Ascending aorta (tissue), 2 donors: Measurements from ENCODE around the gene CNMD. TPM values are rescaled to one million over a fixed set of nuclear protein-coding genes. Genes with fewer than 3 reads are reported as not detected.

Experiments
- DNase-seq, 2 donors: peaks; one replicate each; pipeline ENCODE4 v3.0.0-alpha.2; 2019; ENCODE audit warnings: low spot score in 2 of 2
- H3K27ac ChIP-seq, 2 donors: fragments of 200-600 bp; sonication (generic); one replicate each; pipeline ENCODE4 v1.5.1; 2016 to 2017; ENCODE audit warnings: mild to moderate bottlenecking in 1 of 2
- H3K27me3 ChIP-seq: fragments of 200-600 bp; sonication (generic); one replicate; pipeline ENCODE4 v1.5.1; 2017
- H3K36me3 ChIP-seq, 2 donors: fragments of 200-600 bp; sonication (generic); one replicate each; pipeline ENCODE4 v1.5.1; 2016
- H3K4me1 ChIP-seq, 2 donors: fragments of 200-600 bp; sonication (generic); one replicate each; pipeline ENCODE4 v1.5.1; 2016 to 2017; ENCODE audit warnings: mild to moderate bottlenecking in 1 of 2
- H3K4me3 ChIP-seq, 2 donors: fragments of 200-600 bp; sonication (generic); one replicate each; pipeline ENCODE4 v1.5.1; 2016 to 2017; ENCODE audit warnings: mild to moderate bottlenecking in 1 of 2
- H3K9me3 ChIP-seq, 2 donors: fragments of 200-600 bp; sonication (generic); one replicate each; pipeline ENCODE4 v1.5.1; 2016
- intact Hi-C: fragments of 100-400 bp; cut with DNase I; formaldehyde crosslinking; loops from one replicate; pipeline ENCODE4 v1.15.1; 2023
- total RNA-seq: library from RNA; depleted of rRNA; stranded (reverse); fragments of >200 nt; gene quantifications from one replicate; pipeline ENCODE4 v1.1.0, GENCODE V29; 2016
- TF ChIP-seq, protein P1 (sequence below), 3 experiments: fragments of 200-600 bp in 2 of 3; fragments of 450-650 bp in 1 of 3; sonication (generic) in 2 of 3; IDR thresholded peaks; one replicate each; pipeline ENCODE4 v1.5.1; 2016 to 2019; ENCODE audit warnings: antibody characterized with exemption in 3 of 3, mild to moderate bottlenecking in 1 of 3, moderate library complexity in 1 of 3

CNMD gene
- total RNA-seq, 1 donor from 2014 or later: not detected

GRCh38 chr13:52744842-52745375, 5.3 kb upstream of the CNMD start:
- Histone ChIP-seq H3K36me3 (no peaks in the 10 kb centered on the region), H3K27me3 (no peaks in the 10 kb centered on the region), H3K4me3 (no peak overlapping the region), H3K4me1 (no peaks in the 10 kb centered on the region), H3K27ac (no peak overlapping the region), H3K9me3 (no peaks in the 10 kb centered on the region)
- TF ChIP-seq, protein P1, sequence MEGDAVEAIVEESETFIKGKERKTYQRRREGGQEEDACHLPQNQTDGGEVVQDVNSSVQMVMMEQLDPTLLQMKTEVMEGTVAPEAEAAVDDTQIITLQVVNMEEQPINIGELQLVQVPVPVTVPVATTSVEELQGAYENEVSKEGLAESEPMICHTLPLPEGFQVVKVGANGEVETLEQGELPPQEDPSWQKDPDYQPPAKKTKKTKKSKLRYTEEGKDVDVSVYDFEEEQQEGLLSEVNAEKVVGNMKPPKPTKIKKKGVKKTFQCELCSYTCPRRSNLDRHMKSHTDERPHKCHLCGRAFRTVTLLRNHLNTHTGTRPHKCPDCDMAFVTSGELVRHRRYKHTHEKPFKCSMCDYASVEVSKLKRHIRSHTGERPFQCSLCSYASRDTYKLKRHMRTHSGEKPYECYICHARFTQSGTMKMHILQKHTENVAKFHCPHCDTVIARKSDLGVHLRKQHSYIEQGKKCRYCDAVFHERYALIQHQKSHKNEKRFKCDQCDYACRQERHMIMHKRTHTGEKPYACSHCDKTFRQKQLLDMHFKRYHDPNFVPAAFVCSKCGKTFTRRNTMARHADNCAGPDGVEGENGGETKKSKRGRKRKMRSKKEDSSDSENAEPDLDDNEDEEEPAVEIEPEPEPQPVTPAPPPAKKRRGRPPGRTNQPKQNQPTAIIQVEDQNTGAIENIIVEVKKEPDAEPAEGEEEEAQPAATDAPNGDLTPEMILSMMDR (IDR thresholded peaks at IDR 0.05): no peak
- intact Hi-C loops: no loop called here
- DNase-seq: no peak

DNA sequence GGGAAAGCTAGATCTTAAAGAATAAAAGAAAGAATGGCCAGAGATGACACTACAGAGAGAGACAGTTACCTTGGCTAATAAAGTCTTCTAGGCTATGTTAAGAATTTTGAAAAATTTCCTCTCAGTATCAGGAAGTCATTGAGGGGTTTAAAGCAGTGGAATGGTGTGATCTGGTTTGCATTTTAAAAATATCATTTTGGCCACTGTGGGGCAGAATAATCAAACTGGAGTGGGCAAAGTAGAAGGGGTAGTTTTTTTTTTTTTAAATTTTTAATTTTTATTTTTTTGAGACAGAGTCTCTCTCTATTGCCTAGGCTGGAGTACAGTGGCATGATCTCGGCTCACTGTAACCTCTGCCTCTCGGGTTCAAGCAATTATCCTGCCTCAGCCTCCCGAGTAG, 4.4 kb upstream of the CNMD start:
- DNase-seq: no peak
- Histone ChIP-seq H3K4me3 (no peak overlapping the region), H3K9me3 (no peaks in the 10 kb centered on the region), H3K27me3 (peaks cover 7% of the 10 kb centered on the region), H3K36me3 (no peaks in the 10 kb centered on the region), H3K4me1 (peaks cover 0 to under 1% of the 10 kb centered on the region in 2 donors), H3K27ac (no peak overlapping the region)
- intact Hi-C loops: no loop called here
- TF ChIP-seq, protein P1 (IDR thresholded peaks at IDR 0.05): no peak

DNA sequence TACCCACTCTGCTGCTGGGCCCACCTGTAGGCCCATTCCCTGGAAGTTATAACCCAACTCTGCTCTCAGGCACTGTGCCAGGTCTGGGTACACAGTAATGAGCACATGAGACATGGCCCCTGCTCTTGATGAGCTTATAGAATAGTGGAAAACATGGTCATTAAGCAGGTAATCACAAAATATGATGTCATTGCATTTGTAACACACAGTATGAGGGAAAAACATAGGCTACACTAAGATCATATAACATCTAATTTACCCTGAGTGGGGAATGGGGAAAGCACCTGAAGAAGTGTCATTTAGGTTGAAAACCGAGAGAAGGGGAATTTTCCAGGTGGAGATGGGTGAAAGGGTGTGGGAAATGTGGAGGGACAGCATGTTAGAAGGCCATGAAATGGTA, 3.9 kb upstream of the CNMD start:
- TF ChIP-seq, protein P1 (IDR thresholded peaks at IDR 0.05): no peak
- no peaks in the 10 kb centered on the region for H3K9me3 ChIP-seq
- intact Hi-C loops: no loop called here

GRCh38 chr13:52738719-52739467, 727 bp downstream of the CNMD start:
- DNase-seq: no peak
- H3K27me3 ChIP-seq: peaks cover 7% of the 10 kb centered on the region
- peak overlapping the region; percentile 33 to 41 for H3K4me3 ChIP-seq

More for the DNA sequence above, 3.9 kb upstream of the CNMD start:
- Histone ChIP-seq H3K27me3 (peaks cover 7% of the 10 kb centered on the region), H3K36me3 (no peaks in the 10 kb centered on the region), H3K4me1 (peaks cover 0 to 2% of the 10 kb centered on the region in 2 donors), H3K4me3 (no peak overlapping the region), H3K27ac (no peak overlapping the region)
- DNase-seq: no peak

GRCh38 chr13:52737965-52738364, 1.7 kb downstream of the CNMD start:
- H3K4me1 ChIP-seq: peaks cover 0 to 2% of the 10 kb centered on the region in 2 donors
- DNase-seq: no peak
- H3K4me3 ChIP-seq: no peak overlapping the region
- no peaks in the 10 kb centered on the region for H3K9me3 ChIP-seq
- no peak overlapping the region for H3K27ac ChIP-seq
- intact Hi-C loops: no loop called here
- H3K27me3 ChIP-seq: peaks cover 7% of the 10 kb centered on the region
- TF ChIP-seq, protein P1 (IDR thresholded peaks at IDR 0.05): no peak
- no peaks in the 10 kb centered on the region for H3K36me3 ChIP-seq

More at GRCh38 chr13:52738719-52739467, 727 bp downstream of the CNMD start:
- no peaks in the 10 kb centered on the region for H3K36me3 ChIP-seq
- intact Hi-C loops: no loop called here
- no peak overlapping the region for H3K27ac ChIP-seq
- peaks cover 0 to 2% of the 10 kb centered on the region in 2 donors for H3K4me1 ChIP-seq
- TF ChIP-seq, protein P1 (IDR thresholded peaks at IDR 0.05): peak in 1 of 3 experiments; percentile 12
- no peaks in the 10 kb centered on the region for H3K9me3 ChIP-seq
